Mammary epithelial cell (primary cell): ENCODE results near the gene KMO.

Experiments used
- CTCF ChIP-seq, 2 donors: IDR thresholded peaks in 1 of 2; conservative IDR thresholded peaks in 1 of 2; 2 replicates each; pipeline ENCODE4 v1.5.1; 2011 to 2012; ENCODE audit warnings: inconsistent platforms in 2 of 2, low read length in 2 of 2, mild to moderate bottlenecking in 2 of 2, control low read depth in 1 of 2, low read depth in 1 of 2; ENCODE audit not compliant: insufficient read depth in 1 of 2; ENCODE audit errors: extremely low read depth in 1 of 2
- EZH2 ChIP-seq: IDR thresholded peaks from 2 replicates; pipeline ENCODE4 v1.6.1; 2012; ENCODE audit warnings: low read length, inconsistent platforms, borderline replicate concordance

DNA sequence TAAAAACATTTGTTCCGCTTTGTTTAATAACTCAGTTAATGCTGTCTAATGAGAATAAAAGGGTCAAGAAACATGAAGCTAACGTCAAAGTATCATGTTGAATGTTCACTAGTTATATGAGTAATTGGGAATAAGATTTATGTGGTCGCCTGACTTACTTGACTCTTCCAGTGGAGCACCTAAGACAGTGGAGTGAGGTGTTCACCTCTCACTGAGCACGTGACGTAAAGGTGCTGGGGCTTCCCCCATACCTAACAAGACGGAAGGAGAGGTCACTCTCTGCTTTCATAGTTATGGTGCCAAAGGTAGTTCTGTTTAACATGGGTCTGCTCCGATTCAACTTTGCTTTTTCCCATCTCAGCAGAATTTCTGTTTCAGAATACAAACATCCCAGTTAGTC lies 686 bp downstream of the KMO start:
- TF ChIP-seq CTCF (conservative IDR thresholded peaks at IDR 0.05 in 1 of 2, IDR thresholded peaks at IDR 0.05 in 1 of 2; ENCODE audit: extremely low read depth in 1 of 2, insufficient read depth in 1 of 2, low read depth in 1 of 2, low read length in 2 of 2) (no peak), EZH2 (no peak)
